HL-60/S4 treated with phorbol 12-myristate 13-acetate at 8.2 ng/mL for 4 days and 3 days (cell line): Measurements from ENCODE around the gene HNRNPA0.
"Not testable (repeated sequence)": the region's sequence is repeated elsewhere in the genome, so short reads cannot be mapped to it uniquely, and the experiment has no call there.

ENCODE experiments used
- in situ Hi-C: fragments of 300-500 bp; cut with MboI; formaldehyde crosslinking; loops from 2 replicates; pipeline ENCODE4 v1.15.0; 2022; ENCODE audit warnings: low sequenced_read_pairs

Gene HNRNPA0

DNA sequence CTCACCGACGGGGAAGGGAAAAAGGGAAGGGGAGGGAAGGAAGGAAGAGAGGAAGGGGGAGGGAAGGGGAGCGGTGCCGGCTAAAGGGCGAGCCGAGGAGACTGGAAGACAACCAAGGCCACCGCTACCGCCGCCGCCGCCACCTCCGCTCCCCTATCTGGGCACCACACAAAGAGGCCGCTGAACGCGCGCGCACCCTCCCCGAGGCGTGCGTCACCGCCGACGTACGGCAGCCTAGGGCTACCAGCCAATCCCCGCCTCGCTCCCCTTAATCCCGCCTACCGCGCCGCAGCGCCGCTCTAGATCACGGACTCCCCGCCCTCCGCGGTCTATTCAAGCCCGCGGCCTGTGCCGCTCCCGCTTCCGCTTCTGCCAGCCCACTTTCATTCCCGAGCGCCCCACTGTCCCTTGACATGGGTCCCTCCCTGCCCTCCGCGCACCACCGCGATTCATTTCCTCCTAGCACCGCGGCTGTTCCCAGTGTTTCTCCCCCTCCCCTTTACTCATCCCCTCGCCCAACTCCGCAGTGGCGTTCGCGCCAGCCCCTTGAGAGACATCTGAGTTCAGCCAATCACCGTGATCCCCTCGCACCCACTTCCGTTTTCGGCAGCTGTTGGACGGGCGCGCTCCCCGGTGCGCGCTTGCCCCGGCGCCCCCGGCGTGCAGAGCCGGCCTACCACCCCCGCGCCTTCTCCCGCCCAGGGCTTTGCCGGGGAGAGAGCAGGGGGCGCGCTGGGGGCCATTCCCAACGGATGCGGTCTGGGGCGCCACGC, at the start of gene HNRNPA0:
HNRNPA0 (minus strand) TSS at position 176 of the 773 bp plus-strand sequence. CDS start 297 bp downstream, outside the sequence.
- in situ Hi-C loops, result no loop called here

DNA sequence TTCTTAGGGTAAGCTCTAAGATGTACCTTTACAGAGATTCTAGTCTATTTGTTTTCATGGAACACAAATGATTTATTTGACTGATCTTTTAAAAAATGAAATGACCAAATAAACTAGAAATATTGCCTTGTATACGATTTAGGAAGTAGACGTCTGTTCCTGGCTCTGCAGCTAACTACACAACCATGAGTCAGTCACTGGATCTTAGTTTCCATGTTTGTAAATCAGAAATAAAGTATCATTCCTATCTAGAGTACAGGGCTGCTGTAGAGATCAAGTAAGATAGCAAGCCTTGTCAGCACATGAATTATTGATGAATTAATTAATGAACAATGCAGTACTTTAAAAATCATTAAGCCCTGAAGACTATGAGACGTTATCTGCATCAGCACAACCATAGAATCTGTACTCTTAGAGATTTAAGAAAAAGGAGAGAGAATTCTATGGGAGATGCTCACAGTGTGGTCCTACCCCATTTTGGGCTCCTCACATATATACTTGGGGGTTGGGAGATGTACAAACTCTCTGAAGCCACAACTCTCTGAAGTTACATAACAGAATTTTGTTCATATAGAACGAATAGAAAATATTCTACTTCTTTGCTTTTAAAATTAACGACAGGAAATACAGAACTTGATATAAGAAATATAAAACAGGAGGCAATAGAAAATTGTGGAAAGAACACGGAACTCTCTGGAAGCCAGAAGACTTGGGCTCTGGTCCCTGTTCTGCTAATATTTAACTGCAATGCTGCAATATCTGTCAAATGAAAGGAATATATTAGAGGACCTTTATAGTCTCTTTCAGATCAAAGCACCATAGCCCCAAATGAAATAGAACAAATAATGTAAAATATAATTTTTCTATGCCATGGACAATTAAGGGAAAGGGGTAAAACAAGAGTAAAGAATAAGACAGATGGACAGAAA, 48.4 kb upstream of the HNRNPA0 start:
- in situ Hi-C loops, result no loop called here

DNA sequence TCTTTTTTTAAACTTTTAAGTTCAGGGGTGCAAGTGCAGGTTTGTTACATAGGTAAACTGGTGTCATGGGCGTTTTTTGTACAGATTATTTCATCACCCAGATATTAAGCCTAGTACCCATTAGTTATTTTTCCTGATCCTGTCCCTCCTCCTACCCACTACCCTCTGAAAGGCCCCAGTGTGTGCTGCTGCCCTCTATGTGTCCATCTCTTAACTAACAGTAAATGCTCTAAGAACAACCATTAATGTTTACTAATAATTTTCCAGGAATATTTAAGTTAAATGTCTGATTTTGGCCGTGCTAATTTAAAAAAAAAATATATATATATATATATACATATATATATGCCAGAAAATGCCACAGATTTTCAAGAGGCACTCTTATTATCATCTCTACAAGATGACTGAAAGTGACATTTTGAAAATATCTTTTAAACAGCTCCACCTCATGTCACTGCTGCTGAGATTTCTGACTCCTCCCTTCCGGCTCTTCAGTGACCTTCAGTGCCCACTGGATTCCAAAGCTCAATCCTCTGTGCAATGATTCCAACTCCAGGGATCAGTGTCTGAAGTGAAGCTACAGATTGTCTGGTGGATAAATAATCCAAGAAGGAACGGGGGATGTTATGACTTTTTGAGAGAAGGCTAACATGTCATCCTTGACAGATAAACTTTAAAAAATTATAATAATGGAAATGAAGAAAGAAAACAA, 46.7 kb upstream of the HNRNPA0 start:
- in situ Hi-C loops, result no loop called here

DNA sequence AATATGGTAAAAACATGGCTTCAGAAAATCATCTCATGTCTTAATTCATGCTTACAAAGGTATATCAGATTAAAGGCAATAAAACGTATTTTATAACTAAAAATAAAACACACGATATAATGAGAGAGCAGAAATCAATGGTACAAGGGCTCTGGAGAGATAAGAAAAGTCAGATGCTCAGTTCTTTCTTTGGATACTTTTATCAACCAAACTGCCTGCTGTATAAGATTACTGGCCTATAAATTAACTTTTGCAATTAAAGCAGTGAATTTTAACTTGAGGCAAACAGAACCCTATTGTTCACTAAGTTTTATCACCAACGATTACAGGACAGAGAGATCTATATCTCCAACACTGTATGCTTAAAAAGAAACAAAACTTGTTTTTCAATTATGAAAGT, 42.1 kb upstream of the HNRNPA0 start:
- in situ Hi-C loops, result loop anchor here (25.0 kb wide), 1 partner anchor 341 kb away; the partner anchor contains the start of gene NME5

DNA sequence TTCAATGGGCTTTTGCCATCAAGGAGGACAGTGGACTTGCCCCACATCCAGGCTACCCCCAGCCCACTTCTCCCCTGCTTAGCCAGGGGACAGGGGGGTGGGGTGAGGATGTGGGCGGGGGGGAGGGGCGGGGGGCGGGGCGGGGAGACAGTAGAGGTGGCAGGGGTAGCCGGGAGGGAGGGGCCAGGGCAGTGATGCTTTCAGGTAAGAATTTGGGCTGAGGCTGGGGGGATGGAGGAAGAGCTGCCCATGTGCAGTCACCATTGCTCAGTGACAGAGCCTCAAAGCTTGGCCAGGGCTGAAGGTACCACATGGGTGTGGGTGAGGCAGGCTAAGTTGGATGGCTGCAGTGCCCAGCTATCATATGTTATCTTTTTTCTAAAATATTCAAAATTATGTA, 40.7 kb upstream of the HNRNPA0 start:
- in situ Hi-C loops, result loop anchor here (25.0 kb wide), 1 partner anchor 342 kb away; the partner anchor contains the start of gene NME5

DNA sequence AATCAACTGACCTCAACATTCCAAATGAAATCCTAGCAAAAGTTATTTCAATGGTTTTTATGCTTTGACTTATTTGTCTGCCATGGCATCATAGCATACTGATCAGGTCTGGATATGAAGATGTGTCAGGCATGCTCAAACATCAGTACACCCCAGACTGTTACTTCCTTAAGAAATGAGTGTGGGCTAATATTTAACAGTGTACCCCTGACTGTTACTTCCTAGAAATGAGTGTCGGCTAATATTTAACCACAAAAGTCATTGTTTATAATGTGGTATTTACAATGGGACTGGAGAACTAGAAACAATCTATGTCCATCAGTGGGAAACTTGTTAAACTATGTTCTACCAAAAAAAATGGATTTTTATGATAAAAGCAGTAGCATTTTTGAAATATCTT, 38.1 kb upstream of the HNRNPA0 start:
- in situ Hi-C loops, result loop anchor here (25.0 kb wide), 1 partner anchor 345 kb away; the partner anchor contains the start of gene NME5

DNA sequence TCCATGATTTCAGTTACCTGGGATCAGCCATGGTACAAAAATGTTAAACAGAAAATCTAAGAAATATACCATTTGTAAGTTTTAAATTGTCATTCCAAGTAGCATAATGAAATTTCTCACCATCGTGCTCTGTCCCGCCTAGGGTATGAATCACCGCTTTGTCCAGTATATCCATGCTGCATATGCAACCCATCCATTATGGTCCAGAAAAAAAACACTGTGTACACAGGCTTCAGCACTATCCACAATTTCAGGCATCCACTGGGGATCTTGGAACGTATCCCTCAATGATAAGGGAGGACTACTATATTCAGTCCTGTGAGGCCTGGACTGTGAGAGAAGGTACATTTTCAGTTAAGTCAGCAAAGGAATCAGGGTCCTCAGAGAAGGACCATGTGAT, 37.6 kb upstream of the HNRNPA0 start:
- in situ Hi-C loops, result loop anchor here (25.0 kb wide), 1 partner anchor 346 kb away; the partner anchor contains the start of gene NME5

DNA sequence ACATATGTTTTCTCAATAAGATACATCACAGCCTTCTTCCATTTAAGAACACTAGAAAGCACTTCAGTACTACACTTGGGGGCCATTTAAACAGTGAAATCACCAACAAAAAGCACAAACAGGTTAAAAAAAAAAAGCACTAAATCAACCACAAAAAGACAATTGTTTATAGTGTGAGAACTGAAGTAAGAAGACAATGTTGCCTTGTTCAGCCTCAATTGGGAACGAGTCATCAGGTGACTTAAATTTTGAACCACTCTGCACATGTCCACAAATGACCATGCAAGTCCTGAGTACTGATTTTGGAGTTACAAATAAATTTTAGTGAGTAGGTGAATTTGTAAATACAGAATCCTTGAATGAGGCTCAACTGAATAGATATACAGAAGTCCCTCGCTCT, 37.2 kb upstream of the HNRNPA0 start:
- in situ Hi-C loops, result loop anchor here (25.0 kb wide), 1 partner anchor 346 kb away; the partner anchor contains the start of gene NME5

DNA sequence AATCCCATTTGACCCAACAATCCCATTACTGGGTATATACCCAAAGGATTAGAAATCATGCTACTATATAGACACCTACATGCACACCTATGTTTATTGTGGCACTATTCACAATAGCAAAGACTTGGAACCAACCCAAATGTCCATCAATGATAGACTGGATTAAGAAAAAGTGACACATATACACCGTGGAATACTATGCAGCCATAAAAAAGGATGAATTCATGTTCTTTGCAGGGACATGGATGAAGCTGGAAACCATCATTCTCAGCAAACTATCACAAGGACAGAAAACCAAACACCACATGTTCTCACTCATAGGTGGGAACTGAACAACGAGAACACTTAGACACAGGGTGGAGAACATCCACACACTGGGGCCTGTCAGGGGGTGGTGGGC, 34.4 kb upstream of the HNRNPA0 start:
- in situ Hi-C loops, result loop anchor here (25.0 kb wide), 1 partner anchor 349 kb away; the partner anchor contains the start of gene NME5

DNA sequence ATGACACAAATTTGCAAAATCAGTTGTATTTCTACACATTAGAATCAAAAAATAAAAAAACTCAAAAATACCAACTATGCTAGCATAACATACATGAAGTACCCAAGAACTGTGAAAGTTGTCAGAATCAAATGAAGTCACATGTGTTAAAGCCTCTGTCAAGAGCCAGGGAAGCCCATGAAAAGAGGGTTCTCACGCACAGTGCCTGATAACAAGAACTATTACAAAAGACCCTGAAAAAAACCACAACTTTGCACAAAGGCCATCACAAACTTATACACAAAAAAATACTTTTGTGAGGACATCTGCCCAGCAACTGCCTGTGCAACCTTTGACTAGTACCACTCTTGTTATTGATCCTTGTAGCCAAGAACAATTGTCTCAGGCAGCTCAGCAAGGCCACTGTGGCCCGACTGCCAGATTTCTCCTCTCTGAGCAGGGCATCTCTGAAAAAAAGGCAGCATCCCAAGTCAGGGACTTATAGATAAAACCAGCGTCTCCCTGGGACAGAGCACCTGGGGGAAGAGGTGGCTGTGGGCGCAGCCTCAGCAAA, 28.9 kb upstream of the HNRNPA0 start:
- in situ Hi-C loops, result loop anchor here (25.0 kb wide), 1 partner anchor 354 kb away; the partner anchor contains the start of gene NME5

DNA sequence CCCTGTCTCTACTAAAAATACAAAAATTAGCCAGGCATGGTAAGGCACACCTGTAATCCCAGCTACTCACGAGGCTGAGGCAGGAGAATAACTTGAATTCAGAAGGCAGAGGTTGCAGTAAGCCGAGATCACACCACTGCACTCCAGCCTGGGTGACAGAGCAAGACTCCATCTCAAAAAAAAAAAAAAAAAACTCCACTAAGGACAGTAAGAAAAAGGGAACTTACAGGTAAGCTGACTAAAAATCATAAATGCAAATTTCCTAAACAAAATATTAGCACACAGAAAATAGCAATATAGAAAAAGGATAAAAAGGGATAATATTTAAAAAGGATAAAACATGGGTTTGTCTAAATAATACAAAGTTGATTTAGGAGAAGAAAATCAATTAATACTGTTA, 27.9 kb upstream of the HNRNPA0 start:
- in situ Hi-C loops, result loop anchor here (25.0 kb wide), 1 partner anchor 355 kb away; the partner anchor contains the start of gene NME5

DNA sequence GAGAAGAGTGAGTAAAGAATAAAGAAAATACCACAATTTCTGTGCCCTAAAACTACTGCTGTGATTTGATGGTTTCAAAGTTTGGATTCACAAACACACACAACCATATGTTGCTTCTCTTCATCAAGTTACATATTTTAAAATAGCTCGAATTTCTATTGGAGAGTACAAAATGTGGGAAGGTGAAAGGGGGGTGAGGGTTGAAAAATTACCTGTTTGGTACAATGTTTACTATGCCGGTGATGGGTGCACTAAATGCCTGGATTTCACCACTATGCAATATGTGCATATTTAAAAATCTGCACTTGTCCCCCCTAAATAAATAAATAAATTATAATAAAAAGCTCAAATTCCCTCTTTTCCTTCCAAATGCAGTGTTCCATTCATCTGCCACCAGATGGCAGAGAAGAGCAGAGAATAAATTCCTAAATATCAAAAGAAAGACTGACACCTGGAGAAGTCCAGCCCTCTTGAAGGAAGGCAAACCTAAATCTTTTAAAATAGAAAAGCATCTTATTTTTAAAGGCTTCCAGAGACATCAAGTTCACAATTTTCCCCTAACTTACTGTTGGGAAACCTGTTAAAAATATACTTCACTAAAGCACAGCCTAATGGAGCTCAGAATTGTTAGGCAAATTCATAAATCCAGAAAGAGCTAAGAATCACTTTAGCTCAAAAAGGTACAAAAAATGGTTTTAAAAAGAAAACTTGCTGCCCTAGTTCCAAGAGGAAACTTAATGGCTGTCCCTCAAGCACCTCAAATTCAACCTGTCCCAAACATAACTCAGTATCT, 24.8 kb upstream of the HNRNPA0 start:
- in situ Hi-C loops, result loop anchor here (25.0 kb wide), 1 partner anchor 358 kb away; the partner anchor contains the start of gene NME5

DNA sequence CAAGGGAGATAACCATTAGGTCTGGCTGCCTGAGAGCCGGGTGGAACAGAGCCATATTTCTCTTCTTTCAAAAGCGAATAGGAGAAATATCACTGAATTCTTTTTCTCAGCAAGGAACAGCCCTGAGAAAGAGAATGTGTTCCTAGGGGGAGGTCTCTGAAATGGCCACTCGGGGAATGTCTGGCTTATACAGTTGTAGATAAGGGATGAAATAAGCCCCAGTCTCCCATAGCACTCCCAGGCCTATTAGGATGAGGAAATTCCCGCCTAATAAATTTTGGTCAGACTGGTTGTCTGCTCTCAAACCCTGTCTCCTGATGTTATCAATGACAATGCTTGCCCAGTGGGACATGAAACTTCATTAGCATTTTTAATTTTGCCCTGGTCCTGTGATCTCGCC, 13.8 kb upstream of the HNRNPA0 start:
- in situ Hi-C loops, result not testable (repeated sequence)

DNA sequence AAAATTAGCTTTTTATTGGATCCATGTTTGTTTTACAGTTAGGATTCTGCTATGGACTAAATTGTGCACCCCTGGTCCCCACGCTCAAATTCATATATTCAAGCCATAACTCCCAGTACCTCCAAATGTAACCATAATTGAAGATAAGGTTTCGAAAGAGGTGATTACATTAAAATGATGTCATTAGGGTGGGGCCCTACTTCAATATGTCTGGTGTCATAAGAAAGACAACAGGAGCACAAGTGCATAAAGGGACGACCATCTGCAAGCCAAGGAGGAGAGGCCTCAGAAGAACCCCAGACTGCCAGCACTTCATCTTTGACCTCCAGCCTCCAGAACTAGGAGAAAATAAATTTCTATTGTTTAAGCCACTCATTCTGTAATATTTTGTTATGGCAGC, 7.4 kb upstream of the HNRNPA0 start:
- in situ Hi-C loops, result no loop called here

DNA sequence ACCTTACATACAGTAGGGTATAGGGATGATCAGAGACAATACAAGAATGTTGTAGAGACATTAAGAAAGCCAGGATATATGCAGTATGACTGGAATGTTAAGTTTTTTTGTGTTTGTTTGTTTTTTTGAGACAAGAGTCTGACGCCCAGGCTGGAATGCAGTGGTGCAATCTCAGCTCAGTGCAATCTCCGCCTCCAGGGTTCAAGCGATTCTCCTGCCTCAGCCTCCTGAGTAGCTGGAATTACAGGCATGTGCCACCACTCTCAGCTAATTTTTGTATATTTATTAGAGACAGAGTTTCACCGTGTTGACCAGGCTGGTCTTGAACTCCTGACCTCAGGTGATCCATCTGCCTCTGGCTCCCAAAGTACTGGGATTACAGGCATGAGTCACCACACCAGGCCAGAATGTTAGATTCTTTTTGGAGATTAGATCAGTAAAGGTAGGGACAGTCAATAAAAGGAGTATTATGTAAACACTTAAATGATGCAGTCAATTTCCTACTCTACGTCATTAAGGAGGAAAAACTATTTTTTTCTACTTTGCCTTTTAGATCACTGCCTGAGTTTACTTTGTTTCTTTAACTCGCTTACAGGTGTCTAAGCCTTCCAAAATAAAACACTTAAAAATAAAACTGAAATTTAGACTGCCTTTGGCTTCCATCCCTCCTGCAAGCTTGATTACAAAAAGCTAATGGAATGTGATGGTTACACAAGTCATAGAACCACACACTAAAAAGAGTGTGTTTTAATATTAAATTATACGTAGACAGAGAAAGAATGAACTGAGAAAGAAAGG, 6.8 kb upstream of the HNRNPA0 start:
- in situ Hi-C loops, result no loop called here

DNA sequence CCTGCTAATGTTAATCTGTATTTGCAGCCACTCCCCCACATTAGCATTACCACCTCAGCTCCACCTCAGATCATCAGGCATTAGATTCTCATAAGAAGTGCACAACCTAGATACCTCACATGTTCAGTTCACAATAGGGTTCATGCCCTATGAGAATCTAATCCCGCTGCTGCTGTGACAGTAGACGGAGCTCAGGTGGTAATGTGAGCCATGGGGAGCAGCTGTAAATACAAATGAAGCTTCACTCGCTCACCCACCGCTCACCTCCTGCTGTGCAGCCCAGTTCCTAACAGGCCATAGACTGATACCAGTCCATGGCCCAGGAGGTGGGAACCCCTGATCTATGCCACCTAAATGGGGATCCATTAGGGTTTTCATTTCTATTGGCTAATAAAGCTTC, 6.1 kb upstream of the HNRNPA0 start:
- in situ Hi-C loops, result no loop called here

DNA sequence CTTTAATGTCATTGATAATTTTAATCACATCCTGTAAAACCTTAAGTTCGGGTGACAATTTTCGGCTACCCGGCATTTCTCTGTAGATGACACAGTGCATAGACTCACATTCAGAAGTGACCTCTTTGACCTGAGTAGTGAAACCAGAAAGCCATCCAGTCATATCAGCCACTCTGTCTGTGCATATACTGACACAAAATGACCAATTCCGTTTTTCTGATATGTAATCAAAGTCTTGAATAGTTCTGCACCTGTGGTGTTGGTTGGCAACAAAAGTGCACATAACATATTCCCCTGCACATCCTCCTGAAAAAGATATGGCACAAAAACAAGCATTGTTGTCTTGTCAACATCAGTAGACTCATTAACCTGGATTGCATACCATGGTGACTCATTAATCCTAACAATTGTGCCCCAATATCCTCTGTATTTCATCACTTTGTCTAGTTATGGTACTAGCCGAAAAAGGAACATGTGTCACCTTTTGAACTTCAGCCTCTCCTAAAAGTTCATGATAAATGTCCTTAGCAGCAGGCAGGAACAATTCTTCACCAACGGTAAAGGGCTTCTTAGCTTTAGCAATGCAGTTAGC, 4.6 kb upstream of the HNRNPA0 start:
- in situ Hi-C loops, result no loop called here

DNA sequence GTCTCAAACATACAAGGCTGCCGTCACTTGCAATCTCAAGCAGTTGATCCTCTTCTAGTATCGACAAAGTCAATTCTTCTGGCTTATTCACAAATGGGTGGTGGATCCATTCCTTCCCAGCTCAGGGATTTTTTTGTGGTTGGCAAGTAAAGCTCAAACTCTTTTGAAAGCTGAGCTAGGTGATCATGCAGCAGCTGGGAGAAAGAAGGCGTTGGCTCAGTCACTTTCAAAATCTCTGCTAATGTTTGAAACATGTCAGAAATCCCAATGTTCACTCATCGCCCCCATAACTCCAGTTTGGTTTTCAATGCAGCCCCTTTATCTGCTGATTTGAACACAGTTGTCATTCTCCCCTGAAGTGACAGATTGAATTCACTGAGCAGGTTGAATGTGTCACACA, 4.0 kb upstream of the HNRNPA0 start:
- in situ Hi-C loops, result no loop called here
